Activated CD4-positive, alpha-beta T cell treated with anti-CD3 and anti-CD28 coated beads, Interleukin-2, amount 10 ng/mL, durations not matched to agents 24 days and 14 days (primary cell): ENCODE results near the gene COX6B1. TPM values are rescaled to one million over a fixed set of nuclear protein-coding genes. Genes with fewer than 3 reads are reported as not detected.
"Not testable (repeated sequence)": the region's sequence is repeated elsewhere in the genome, so short reads cannot be mapped to it uniquely, and the experiment has no call there.

Source experiments
- DNase-seq: peaks from one replicate; pipeline ENCODE4 v3.0.0; 2022
- H3K27ac Mint-ChIP-seq: one replicate; pipeline ENCODE4 v1.8.0; 2022; ENCODE audit warnings: mild to moderate bottlenecking, mixed read lengths
- H3K27me3 Mint-ChIP-seq: one replicate; pipeline ENCODE4 v1.8.0; 2022; ENCODE audit warnings: mixed read lengths
- H3K36me3 Mint-ChIP-seq: one replicate; pipeline ENCODE4 v1.8.0; 2022; ENCODE audit warnings: low read depth, mild to moderate bottlenecking, mixed read lengths
- H3K4me1 Mint-ChIP-seq: one replicate; pipeline ENCODE4 v1.8.0; 2021; ENCODE audit warnings: mixed read lengths
- H3K4me3 Mint-ChIP-seq: one replicate; pipeline ENCODE4 v1.8.0; 2022; ENCODE audit warnings: mild to moderate bottlenecking, moderate library complexity, mixed read lengths
- H3K9me3 Mint-ChIP-seq: one replicate; pipeline ENCODE4 v1.8.0; 2021; ENCODE audit warnings: mixed read lengths
- intact Hi-C: fragments of 100-400 bp; cut with micrococcal nuclease; formaldehyde crosslinking; loops from one replicate; pipeline ENCODE4 v1.15.1; 2023
- total RNA-seq: library from RNA; stranded (reverse); gene quantifications from 2 replicates; pipeline ENCODE4 v1.2.3, GENCODE V29; 2022

Gene COX6B1
- 451 and 472 TPM in 2 replicates for total RNA-seq

GRCh38 chr19:35648017-35648961 is at the start of gene COX6B1:
COX6B1 (plus strand) TSS chr19:35648323; CDS start chr19:35651244, 2,921 bp downstream.
- peaks cover 31% of the 10 kb centered on the region for H3K4me1 Mint-ChIP-seq
- H3K9me3 Mint-ChIP-seq, result no peaks in the 10 kb centered on the region
- H3K4me3 Mint-ChIP-seq, result peak within 1 kb of the TSS; percentile 96
- peak within 1 kb of the TSS; percentile 88 for H3K27ac Mint-ChIP-seq
- peak; percentile 98 for DNase-seq
- H3K36me3 Mint-ChIP-seq, result peaks cover 20% of the 10 kb centered on the region
- intact Hi-C loops, result loop anchor here (1.0 to 2.0 kb wide), 2 partner anchors 35 to 406 kb away; partner anchors contain the start of genes HAUS5, THAP8 and WDR62
- no peaks in the 10 kb centered on the region for H3K27me3 Mint-ChIP-seq

DNA sequence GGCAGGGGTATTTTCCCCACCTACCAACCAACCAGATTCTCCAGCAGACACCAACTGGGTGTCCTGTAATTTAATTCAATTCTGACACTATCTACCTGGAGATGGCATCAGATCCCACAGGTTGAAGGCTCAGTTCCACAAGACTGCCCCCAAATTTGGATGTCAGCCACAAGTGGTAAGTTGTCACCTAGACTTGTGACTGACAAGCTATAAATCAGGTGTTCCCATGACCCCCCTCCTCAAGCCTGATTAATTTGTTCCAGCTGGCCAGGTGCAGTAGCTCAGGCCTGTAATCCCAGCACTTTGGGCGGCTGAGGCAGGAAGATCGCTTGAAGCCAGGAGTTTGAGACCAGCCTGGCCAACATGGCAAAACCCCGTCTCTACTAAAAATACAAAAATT is 46.2 kb upstream of the COX6B1 start:
- Mint-ChIP-seq H3K4me3 (no peak overlapping the region), H3K9me3 (no peaks in the 10 kb centered on the region), H3K27ac (no peak overlapping the region), H3K4me1 (peaks cover under 1% of the 10 kb centered on the region), H3K36me3 (no peaks in the 10 kb centered on the region), H3K27me3 (peaks cover 12% of the 10 kb centered on the region)
- no peak for DNase-seq
- intact Hi-C loops, result no loop called here

DNA sequence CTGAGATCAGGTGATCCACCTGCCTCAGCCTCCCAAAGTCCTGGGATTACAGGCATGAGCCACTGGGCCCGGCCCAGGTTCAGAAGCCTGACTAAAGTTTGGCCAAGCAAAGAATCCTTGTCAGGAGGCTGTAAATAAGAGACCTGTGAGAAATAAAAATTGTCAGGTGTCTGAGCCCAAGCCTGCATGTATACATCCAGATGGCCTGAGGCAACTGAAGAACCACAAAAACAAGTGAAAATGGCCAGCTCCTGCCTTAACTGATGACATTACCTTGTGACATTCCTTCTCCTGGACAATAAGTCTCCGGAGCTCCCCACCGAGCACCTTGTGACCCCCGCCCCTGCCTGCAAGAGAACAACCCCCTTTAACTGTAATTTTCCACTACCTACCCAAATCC is 43.7 kb upstream of the COX6B1 start:
- H3K27ac Mint-ChIP-seq, H3K4me1 Mint-ChIP-seq, H3K4me3 Mint-ChIP-seq, H3K9me3 Mint-ChIP-seq, DNase-seq, H3K36me3 Mint-ChIP-seq, H3K27me3 Mint-ChIP-seq, intact Hi-C loops: not testable (repeated sequence)

GRCh38 chr19:35607170-35607569 is 41.0 kb upstream of the COX6B1 start:
- H3K9me3 Mint-ChIP-seq, H3K36me3 Mint-ChIP-seq, DNase-seq, H3K27ac Mint-ChIP-seq, H3K4me3 Mint-ChIP-seq, H3K27me3 Mint-ChIP-seq, intact Hi-C loops: not testable (repeated sequence)
- peaks cover 19% of the 10 kb centered on the region for H3K4me1 Mint-ChIP-seq

DNA sequence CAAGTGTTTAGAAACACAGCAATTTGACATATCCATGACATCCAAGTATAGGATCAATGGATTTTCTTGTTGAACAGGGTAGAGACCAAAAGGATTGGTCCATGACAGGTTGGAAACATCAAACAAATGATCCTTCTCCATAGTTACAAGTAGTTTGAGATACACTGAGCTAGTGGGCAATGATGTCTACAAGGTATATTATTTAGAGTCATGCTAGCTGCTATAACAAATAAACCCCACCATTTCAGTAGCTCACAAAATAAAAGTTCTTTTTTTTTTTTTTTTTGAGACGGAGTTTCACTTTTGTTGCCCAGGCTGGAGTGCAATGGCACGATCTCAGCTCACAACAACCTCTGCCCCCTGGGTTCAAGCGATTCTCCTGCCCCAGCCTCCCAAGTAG is 40.5 kb upstream of the COX6B1 start:
- Mint-ChIP-seq H3K27me3 (no peaks in the 10 kb centered on the region), H3K36me3 (peaks cover 10% of the 10 kb centered on the region), H3K4me3 (no peak overlapping the region), H3K9me3 (peaks cover 7% of the 10 kb centered on the region), H3K27ac (no peak overlapping the region), H3K4me1 (peaks cover 24% of the 10 kb centered on the region)
- intact Hi-C loops, result no loop called here
- no peak for DNase-seq

DNA sequence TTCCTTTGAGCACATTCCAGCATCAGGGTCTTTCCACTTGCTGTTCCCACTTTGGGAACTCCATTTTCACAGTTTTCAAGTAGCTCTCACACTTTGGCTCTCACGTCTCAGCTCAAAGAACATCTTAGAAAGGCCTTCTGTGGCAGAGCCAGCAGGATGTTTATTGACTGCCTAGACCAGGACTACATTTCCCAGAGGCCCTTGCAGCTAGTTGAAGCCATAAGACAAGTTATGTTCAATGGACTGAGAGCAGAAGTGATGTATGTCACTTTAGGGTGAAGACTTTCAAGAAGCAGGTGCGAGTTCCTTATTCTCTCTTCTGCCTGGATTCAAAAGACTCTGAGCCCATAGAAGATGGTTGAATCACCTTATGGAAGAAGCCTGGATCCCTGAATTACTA is 39.9 kb upstream of the COX6B1 start:
- H3K9me3 Mint-ChIP-seq, result peaks cover 7% of the 10 kb centered on the region
- intact Hi-C loops, result no loop called here
- no peak for DNase-seq
- H3K27me3 Mint-ChIP-seq, result no peaks in the 10 kb centered on the region
- H3K36me3 Mint-ChIP-seq, result peaks cover 10% of the 10 kb centered on the region
- no peak overlapping the region for H3K27ac Mint-ChIP-seq
- peaks cover 24% of the 10 kb centered on the region for H3K4me1 Mint-ChIP-seq
- H3K4me3 Mint-ChIP-seq, result no peak overlapping the region

DNA sequence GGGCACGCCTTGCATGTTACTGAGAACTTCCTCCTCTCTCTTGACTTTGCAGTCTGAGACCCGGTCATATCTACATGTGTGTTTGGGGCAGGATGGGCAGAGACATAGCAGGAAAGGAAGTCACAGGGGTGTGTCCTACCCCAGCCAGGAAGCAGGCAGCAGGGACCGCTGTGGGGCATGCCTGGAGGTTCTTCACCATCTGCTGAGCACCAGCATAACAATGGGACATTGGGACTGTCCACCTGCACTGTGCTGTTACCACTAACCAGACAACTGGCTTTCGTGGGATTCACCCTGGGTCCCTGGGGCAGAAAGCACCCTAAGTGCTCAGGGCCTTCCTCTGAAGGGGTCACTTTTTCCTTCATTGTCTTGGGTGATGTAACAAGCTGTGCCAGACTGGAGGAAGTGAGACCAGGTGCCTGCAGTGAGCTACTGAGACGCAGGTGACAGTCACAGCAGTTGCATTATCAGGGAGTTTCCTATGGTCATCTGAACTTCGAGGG is 38.2 kb upstream of the COX6B1 start:
- intact Hi-C loops, result no loop called here
- Mint-ChIP-seq H3K4me1 (peaks cover 28% of the 10 kb centered on the region), H3K4me3 (peak overlapping the region; percentile 21), H3K9me3 (peaks cover 7% of the 10 kb centered on the region), H3K36me3 (peaks cover 12% of the 10 kb centered on the region), H3K27me3 (no peaks in the 10 kb centered on the region), H3K27ac (peak overlapping the region; percentile 86)
- peak; percentile 80 for DNase-seq

DNA sequence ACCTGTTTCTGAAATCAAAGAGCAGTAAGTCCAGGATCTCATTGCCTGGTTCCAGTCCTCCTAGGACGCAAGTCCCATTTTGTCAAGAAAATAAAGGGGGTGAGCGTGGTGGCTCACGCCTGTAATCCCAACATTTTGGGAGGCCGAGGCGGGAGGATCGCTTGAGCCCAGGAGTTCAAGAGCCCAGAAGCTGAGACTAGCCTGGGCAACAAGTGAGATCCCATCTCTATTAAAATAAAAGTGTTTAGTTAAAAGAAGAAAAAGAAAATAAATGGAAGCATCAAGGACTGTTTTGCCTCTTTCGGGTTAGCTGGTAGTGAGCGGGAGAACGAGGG is 35.9 kb upstream of the COX6B1 start:
- Mint-ChIP-seq H3K27me3 (no peaks in the 10 kb centered on the region), H3K4me1 (peaks cover 28% of the 10 kb centered on the region)

DNA sequence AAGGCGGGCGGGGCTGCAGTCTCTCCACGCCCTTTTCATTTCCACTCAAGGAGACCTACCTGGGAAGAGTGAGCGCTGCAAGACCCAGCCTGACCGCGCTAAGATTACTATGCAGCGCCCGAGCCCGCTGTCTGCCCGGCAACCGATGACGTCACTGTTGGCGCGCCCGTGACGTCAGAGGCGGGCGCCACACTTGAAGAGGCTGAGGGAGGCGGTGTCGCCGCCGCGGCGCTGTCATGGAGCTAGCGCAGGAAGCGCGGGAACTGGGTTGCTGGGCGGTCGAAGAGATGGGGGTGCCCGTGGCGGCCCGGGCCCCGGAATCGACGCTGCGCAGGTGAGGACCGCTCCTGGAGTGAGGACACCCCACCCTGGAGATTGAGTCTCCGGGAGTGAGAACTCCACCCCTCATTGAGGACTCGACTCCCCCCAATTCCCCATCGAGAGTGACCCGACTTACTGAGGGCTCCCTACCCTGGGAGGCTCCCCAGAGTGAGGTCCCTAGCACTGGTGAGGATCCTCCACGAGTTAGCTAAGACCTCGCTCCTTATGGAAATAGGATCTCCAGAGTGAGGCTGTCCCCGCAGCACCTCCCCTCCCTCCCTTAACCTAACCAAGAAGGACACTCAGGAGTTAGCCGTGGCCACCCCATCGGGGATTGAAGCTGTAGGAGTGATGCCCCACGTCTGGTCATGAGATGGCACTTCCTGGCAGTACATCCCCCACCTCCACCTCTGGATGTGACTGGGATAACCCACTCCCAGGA is 35.4 kb upstream of the COX6B1 start, which contains the start of gene HAUS5:
HAUS5 (plus strand) TSS at position 177 of the 763 bp plus-strand sequence; CDS start at position 237, 60 bp downstream.
- H3K9me3 Mint-ChIP-seq, result peaks cover 7% of the 10 kb centered on the region
- peak; percentile 99 for DNase-seq
- intact Hi-C loops, result loop anchor here (1.0 to 2.0 kb wide), 3 partner anchors 16 to 67 kb away; partner anchors contain the start of genes COX6B1 and TMEM147
- H3K27me3 Mint-ChIP-seq, result no peaks in the 10 kb centered on the region
- H3K36me3 Mint-ChIP-seq, result peaks cover 17% of the 10 kb centered on the region
- peak within 1 kb of the TSS; percentile 92 for H3K27ac Mint-ChIP-seq
- peak within 1 kb of the TSS; percentile 89 for H3K4me3 Mint-ChIP-seq
- H3K4me1 Mint-ChIP-seq, result peaks cover 28% of the 10 kb centered on the region

More for the DNA sequence above, 35.9 kb upstream of the COX6B1 start:
- Mint-ChIP-seq H3K27ac (peak overlapping the region; percentile 92), H3K36me3 (peaks cover 19% of the 10 kb centered on the region), H3K9me3 (peaks cover 7% of the 10 kb centered on the region), H3K4me3 (peak overlapping the region; percentile 89)
- intact Hi-C loops, result loop anchor here (1.0 to 2.0 kb wide), 3 partner anchors 16 to 67 kb away; partner anchors contain the start of genes COX6B1 and TMEM147
- no peak for DNase-seq

- H3K9me3 Mint-ChIP-seq, result peaks cover 2% of the 10 kb centered on the region
- no peaks in the 10 kb centered on the region for H3K27me3 Mint-ChIP-seq
- DNase-seq, result peak; percentile 56
- peaks cover 13% of the 10 kb centered on the region for H3K36me3 Mint-ChIP-seq
- H3K27ac Mint-ChIP-seq, result peak overlapping the region; percentile 92
- intact Hi-C loops, result loop anchor here (2.0 kb wide), 1 partner anchor 35 kb away; the partner anchor contains the start of gene COX6B1
- peaks cover 28% of the 10 kb centered on the region for H3K4me1 Mint-ChIP-seq
- peak overlapping the region; percentile 89 for H3K4me3 Mint-ChIP-seq
These were observed 34.5 kb upstream of the COX6B1 start for GRCh38 chr19:35613574-35613973.

GRCh38 chr19:35615036-35615435 is 33.1 kb upstream of the COX6B1 start:
- no peak for DNase-seq
- no peak overlapping the region for H3K4me3 Mint-ChIP-seq
- intact Hi-C loops, result no loop called here
- H3K27me3 Mint-ChIP-seq, result no peaks in the 10 kb centered on the region
- H3K4me1 Mint-ChIP-seq, result peaks cover 18% of the 10 kb centered on the region
- H3K9me3 Mint-ChIP-seq, result no peaks in the 10 kb centered on the region
- peaks cover 11% of the 10 kb centered on the region for H3K36me3 Mint-ChIP-seq
- no peak overlapping the region for H3K27ac Mint-ChIP-seq

DNA sequence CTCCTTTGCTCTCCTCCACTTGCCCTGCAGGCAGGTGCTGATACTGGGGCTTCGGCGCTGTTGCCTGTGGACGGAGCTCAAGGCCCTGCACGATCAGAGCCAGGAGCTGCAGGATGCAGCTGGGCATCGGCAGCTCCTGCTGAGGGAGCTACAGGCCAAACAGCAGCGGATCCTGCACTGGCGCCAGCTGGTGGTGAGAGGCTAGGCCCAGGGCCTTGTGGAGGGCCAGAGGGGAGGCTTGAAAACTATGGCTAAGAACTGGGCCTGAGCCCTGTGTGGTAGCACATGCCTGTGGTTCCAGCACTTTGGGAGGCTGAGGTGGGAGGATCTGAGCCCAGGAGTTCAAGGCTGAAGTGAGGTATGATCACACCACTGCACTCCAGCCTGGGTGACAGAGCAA is 29.3 kb upstream of the COX6B1 start:
- Mint-ChIP-seq H3K36me3 (peaks cover 17% of the 10 kb centered on the region), H3K4me3 (no peak overlapping the region), H3K27ac (no peak overlapping the region), H3K27me3 (no peaks in the 10 kb centered on the region), H3K9me3 (no peaks in the 10 kb centered on the region), H3K4me1 (peaks cover under 1% of the 10 kb centered on the region)
- DNase-seq, result no peak
- intact Hi-C loops, result no loop called here

DNA sequence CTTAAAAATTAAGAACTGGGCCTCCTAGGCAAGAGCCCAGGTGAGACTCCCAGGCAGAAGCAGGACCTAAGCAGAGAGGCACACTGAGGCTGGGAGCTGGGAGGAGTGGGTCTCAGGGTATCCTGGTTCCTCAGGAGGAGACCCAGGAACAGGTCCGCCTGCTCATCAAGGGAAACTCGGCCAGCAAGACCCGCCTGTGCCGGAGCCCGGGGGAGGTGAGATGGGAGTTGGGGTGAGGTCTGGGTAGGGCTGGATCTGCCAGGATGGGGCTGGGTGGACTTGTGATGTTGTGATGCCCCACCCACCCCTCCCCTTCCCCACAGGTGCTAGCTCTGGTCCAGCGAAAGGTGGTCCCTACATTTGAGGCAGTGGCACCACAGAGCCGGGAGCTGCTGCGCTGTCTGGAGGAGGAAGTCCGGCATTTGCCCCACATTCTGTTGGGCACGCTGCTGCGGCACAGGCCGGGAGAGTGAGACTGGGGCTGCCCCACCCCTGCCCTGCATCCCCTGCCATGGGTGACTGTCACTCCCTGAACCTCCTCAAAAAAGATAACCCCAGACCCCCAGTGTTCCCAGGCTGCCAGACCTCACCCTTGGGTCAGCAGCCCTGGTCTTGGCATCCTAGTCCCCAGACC is 28.7 kb upstream of the COX6B1 start:
- intact Hi-C loops, result no loop called here
- DNase-seq, result no peak
- Mint-ChIP-seq H3K4me3 (no peak overlapping the region), H3K9me3 (no peaks in the 10 kb centered on the region), H3K27me3 (no peaks in the 10 kb centered on the region), H3K4me1 (no peaks in the 10 kb centered on the region), H3K36me3 (peaks cover 16% of the 10 kb centered on the region), H3K27ac (no peak overlapping the region)
